ENCODE measurements around the gene PCDHGB3.
"Not testable (repeated sequence)": the region's sequence is repeated elsewhere in the genome, so short reads cannot be mapped to it uniquely, and the experiment has no call there.

Gene PCDHGB3

DNA sequence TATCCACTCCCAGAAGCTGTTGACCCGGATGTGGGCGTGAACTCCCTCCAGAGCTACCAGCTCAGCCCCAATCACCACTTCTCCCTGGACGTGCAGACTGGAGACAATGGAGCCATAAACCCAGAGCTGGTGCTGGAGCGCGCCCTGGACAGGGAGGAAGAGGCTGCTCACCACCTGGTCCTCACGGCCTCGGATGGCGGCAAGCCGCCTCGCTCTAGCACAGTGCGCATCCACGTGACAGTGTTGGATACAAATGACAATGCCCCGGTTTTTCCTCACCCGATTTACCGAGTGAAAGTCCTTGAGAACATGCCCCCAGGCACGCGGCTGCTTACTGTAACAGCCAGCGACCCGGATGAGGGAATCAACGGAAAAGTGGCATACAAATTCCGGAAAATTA lies 23.2 kb downstream of the PCDHGB3 start:
- no peak for DNase-seq

DNA sequence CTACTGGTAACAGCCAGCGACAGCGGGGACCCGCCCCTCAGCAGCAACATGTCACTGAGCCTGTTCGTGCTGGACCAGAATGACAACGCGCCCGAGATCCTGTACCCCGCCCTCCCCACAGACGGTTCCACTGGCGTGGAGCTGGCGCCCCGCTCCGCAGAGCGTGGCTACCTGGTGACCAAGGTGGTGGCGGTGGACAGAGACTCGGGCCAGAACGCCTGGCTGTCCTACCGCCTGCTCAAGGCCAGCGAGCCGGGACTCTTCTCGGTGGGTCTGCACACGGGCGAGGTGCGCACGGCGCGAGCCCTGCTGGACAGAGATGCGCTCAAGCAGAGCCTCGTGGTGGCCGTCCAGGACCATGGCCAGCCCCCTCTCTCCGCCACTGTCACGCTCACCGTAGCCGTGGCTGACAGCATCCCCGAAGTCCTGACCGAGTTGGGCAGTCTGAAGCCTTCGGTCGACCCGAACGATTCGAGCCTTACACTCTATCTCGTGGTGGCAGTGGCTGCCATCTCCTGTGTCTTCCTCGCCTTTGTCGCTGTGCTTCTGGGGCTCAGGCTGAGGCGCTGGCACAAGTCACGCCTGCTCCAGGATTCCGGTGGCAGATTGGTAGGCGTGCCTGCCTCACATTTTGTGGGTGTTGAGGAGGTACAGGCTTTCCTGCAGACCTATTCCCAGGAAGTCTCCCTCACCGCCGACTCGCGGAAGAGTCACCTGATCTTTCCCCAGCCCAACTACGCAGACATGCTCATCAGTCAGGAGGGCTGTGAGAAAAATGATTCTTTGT lies 24.6 kb downstream of the PCDHGB3 start:
- not testable (repeated sequence) for DNase-seq

GRCh38 chr5:141397756-141398551 lies 27.9 kb downstream of the PCDHGB3 start, which contains the start of gene PCDHGB5:
Gene PCDHGB5 (plus strand): TSS chr5:141397947. CDS start chr5:141398128, 181 bp downstream.
- not testable (repeated sequence) for DNase-seq

DNA sequence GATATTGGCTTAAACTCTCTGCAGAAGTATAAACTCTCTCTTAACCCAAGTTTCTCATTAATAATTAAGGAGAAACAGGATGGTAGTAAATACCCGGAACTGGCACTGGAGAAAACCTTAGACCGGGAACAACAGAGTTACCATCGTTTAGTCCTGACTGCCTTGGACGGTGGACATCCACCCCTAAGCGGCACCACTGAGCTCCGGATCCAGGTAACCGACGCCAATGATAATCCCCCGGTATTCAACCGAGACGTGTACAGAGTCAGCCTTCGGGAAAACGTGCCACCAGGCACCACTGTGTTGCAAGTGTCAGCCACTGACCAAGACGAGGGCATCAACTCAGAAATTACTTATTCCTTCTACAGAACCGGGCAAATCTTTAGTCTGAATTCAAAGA lies 28.6 kb downstream of the PCDHGB3 start:
- no peak for DNase-seq

- DNase-seq: no peak
Measured at GRCh38 chr5:141399555-141400258, 29.7 kb downstream of the PCDHGB3 start.

- DNase-seq: no peak
Measured at GRCh38 chr5:141402553-141403243, 32.7 kb downstream of the PCDHGB3 start, which contains the start of gene PCDHGA9. Gene PCDHGA9 (plus strand): TSS chr5:141402778. CDS start chr5:141402953, 175 bp downstream.

GRCh38 chr5:141403387-141403786 lies 33.3 kb downstream of the PCDHGB3 start:
- no peak for DNase-seq

DNA sequence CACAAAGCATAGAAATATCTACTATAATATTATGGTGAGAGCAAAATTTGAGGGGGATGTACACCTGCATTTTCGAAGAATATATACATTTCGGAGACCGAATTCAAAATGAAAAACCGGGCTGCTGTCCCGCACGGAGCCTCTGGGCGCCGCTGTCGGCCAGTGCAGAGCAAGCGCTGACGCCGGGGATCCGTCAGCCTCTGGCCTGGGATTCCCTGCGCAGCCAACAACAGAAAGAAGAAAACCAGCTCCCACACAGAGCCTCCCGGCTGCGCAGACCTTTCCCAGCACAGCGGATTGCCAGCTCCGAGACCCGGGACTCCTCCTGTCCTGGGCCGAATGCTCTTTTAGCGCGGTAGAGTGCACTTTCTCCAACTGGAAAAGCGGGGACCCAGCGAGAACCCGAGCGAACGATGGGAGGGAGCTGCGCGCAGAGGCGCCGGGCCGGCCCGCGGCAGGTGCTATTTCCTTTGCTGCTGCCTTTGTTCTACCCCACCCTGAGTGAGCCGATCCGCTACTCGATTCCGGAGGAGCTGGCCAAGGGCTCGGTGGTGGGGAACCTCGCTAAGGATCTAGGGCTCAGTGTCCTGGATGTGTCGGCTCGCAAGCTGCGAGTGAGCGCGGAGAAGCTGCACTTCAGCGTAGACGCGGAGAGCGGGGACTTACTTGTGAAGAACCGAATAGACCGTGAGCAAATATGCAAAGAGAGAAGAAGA lies 37.9 kb downstream of the PCDHGB3 start, which contains the start of gene PCDHGB6:
TSS of gene PCDHGB6 (plus strand) at position 232 of the 716 bp plus-strand sequence. CDS start at position 414, 182 bp downstream.
- DNase-seq: not testable (repeated sequence)

GRCh38 chr5:141409598-141410306 lies 39.7 kb downstream of the PCDHGB3 start:
- no peak for DNase-seq

- no peak for DNase-seq
Measured at GRCh38 chr5:141411575-141411974, 41.5 kb downstream of the PCDHGB3 start.

DNA sequence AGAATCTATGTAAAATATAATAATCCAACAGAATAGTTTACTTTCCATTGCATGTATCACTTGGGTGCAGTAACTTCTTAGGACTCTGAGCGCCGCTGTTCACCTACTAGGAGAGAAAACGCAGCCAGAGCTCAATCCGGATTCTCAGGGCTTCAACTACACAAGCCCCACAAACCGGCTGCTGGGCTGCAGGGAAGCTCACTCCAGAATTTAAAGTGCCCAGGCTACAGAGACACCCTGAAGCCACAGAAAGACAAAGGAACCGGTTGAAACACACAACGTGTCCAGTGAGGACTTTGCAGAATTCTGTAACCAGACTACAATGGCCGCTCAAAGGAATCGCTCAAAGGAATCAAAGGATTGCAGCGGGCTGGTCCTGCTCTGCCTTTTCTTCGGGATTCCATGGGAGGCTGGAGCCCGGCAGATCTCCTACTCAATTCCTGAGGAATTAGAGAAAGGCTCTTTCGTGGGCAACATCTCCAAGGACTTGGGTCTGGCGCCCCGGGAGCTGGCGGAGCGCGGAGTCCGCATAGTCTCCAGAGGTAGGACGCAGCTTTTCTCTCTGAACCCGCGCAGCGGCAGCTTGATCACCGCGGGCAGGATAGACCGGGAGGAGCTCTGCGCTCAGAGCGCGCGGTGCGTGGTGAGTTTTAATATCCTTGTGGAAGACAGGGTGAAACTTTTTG lies 43.0 kb downstream of the PCDHGB3 start, which contains the start of gene PCDHGA10:
TSS of gene PCDHGA10 (plus strand) at position 134 of the 686 bp plus-strand sequence. CDS start at position 323, 189 bp downstream.
- DNase-seq: peak; percentile 11

- DNase-seq: no peak
Measured at GRCh38 chr5:141413540-141414069, 43.6 kb downstream of the PCDHGB3 start.

GRCh38 chr5:141414548-141415274 lies 44.7 kb downstream of the PCDHGB3 start:
- DNase-seq: not testable (repeated sequence)

DNA sequence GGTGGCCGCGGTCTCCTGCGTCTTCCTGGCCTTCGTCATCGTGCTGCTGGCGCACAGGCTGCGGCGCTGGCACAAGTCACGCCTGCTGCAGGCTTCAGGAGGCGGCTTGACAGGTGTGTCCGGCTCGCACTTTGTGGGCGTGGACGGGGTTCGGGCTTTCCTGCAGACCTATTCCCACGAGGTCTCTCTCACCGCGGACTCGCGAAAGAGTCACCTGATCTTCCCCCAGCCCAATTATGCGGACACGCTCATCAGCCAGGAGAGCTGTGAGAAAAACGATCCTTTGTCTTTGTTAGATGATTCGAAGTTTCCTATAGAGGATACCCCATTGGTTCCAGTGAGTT lies 45.2 kb downstream of the PCDHGB3 start:
- DNase-seq: not testable (repeated sequence)

GRCh38 chr5:141417494-141418172 lies 47.6 kb downstream of the PCDHGB3 start, which contains the start of gene PCDHGB7:
Gene PCDHGB7 (plus strand): TSS chr5:141417677. CDS start chr5:141417860, 183 bp downstream.
- peak; percentile 70 for DNase-seq

- no peak for DNase-seq
Measured at GRCh38 chr5:141419074-141419880, 49.2 kb downstream of the PCDHGB3 start.

DNA sequence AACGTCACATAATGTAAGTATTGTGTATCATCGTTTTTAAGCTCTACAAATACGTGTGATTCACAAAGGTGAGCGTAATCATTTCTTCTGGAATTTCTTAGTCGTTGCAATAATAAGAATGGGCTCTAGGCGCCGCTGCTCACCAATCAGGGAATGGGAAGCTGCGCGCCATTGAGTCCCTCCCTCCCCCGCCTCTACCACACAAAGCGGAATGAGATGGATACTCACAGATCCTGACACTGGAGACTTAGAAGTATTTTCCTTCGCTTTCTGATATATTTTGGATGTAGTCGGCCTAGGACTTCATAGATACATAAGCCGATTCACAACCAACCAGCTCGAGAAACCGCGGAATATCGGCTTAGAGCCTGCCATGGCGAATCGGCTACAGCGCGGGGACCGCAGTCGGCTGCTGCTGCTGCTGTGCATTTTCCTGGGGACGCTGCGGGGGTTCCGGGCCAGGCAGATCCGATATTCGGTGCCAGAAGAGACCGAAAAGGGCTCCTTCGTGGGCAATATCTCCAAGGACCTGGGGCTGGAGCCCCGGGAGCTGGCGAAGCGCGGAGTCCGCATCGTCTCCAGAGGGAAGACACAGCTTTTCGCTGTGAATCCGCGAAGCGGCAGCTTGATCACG lies 50.9 kb downstream of the PCDHGB3 start, which contains the start of gene PCDHGA11:
TSS of gene PCDHGA11 (plus strand) at position 197 of the 634 bp plus-strand sequence. CDS start at position 374, 177 bp downstream.
- DNase-seq: no peak

All from NCI-H1092 treated with DMSO at 0.1 percent for 48 hours (cell line).